H1 (cell line): ENCODE measurements around the gene PBXIP1. TPM values are rescaled to one million over a fixed set of nuclear protein-coding genes. Genes with fewer than 3 reads are reported as not detected.

Experiments used
- CTCF ChIA-PET: fragments of 300-600 bp; sonication (Branson Sonifier 250); formaldehyde crosslinking; loops from one replicate; lab custom pipeline; 2021; ENCODE audit not compliant: partially characterized antibody; lab: Charles Lee
- POLR2A ChIA-PET: fragments of 300-600 bp; sonication (Branson Sonifier 250); formaldehyde crosslinking; loops from one replicate; lab custom pipeline; 2021; ENCODE audit warnings: inconsistent platforms; ENCODE audit not compliant: partially characterized antibody; lab: Charles Lee
- DNase-seq, 2 experiments: peaks; one replicate each; pipeline versions ENCODE4 v3.0.0 to v3.0.0-alpha.2; 2010 to 2022; ENCODE audit warnings: low spot score in 2 of 2, low read depth in 1 of 2, mixed read lengths in 1 of 2
- FAIRE-seq: peaks from 2 replicates; lab custom pipeline; 2011; peaks lifted over from hg19 to GRCh38; lab: Jason Lieb, UNC
- H2AFZ ChIP-seq: 2 replicates; pipeline ENCODE4 v1.8.1; 2012; ENCODE audit warnings: low read length, inconsistent platforms
- H2AK5ac ChIP-seq: 2 replicates; pipeline ENCODE4 v1.6.1; 2013; ENCODE audit warnings: low read depth, low read length
- H2BK120ac ChIP-seq: replicated peaks from 2 replicates; pipeline ENCODE3; 2013; ENCODE audit warnings: low read depth, low read length, inconsistent platforms
- H2BK12ac ChIP-seq: 2 replicates; pipeline ENCODE4 v1.6.1; 2013; ENCODE audit warnings: low read depth, low read length
- H2BK15ac ChIP-seq: 2 replicates; pipeline ENCODE4 v1.6.1; 2013; ENCODE audit warnings: low read length
- H2BK20ac ChIP-seq: 2 replicates; pipeline ENCODE4 v1.6.1; 2013; ENCODE audit warnings: low read length
- H2BK5ac ChIP-seq: 2 replicates; pipeline ENCODE4 v1.6.1; 2013; ENCODE audit warnings: low read depth, low read length
- H3K14ac ChIP-seq: 2 replicates; pipeline ENCODE4 v1.6.1; 2013; ENCODE audit warnings: inconsistent platforms; ENCODE audit not compliant: insufficient read length
- H3K18ac ChIP-seq: 2 replicates; pipeline ENCODE4 v1.6.1; 2013; ENCODE audit warnings: low read length; ENCODE audit errors: extremely low read depth
- H3K23ac ChIP-seq: 2 replicates; pipeline ENCODE4 v1.6.1; 2013; ENCODE audit warnings: inconsistent platforms; ENCODE audit not compliant: insufficient read length
- H3K23me2 ChIP-seq: 2 replicates; pipeline ENCODE4 v1.6.1; 2013; ENCODE audit warnings: low read depth, low read length
- H3K27ac ChIP-seq: 2 replicates; pipeline ENCODE4 v1.6.1; 2011; ENCODE audit warnings: low read depth, low read length, inconsistent platforms
- H3K27me3 ChIP-seq, 4 experiments: replicated peaks in 1 of 4; 1 replicate in 1 of 4; 2 replicates in 3 of 4; pipeline versions ENCODE4 v1.6.1 to v1.8.1; 2011 to 2013; ENCODE audit warnings: low read length in 3 of 4, mild to moderate bottlenecking in 3 of 4, inconsistent platforms in 2 of 4, mixed read lengths in 2 of 4, moderate library complexity in 1 of 4; ENCODE audit not compliant: control insufficient read depth in 3 of 4, insufficient read depth in 3 of 4; ENCODE audit errors: extremely low read depth in 1 of 4
- H3K36me3 ChIP-seq, 4 experiments: 2 replicates each; pipeline versions ENCODE4 v1.6.1 to v1.8.1; 2011 to 2013; ENCODE audit warnings: mild to moderate bottlenecking in 4 of 4, low read length in 3 of 4, moderate library complexity in 2 of 4, control low read depth in 1 of 4, inconsistent platforms in 1 of 4; ENCODE audit not compliant: insufficient read depth in 4 of 4, control insufficient read depth in 2 of 4
- H3K4ac ChIP-seq: replicated peaks from 2 replicates; pipeline ENCODE3; 2013; ENCODE audit warnings: low read length, low read depth, mixed read lengths, inconsistent platforms; ENCODE audit not compliant: insufficient read length
- H3K4me1 ChIP-seq, 4 experiments: replicated peaks in 1 of 4; 1 replicate in 1 of 4; 2 replicates in 3 of 4; pipeline versions ENCODE4 v1.6.1 to v1.8.1; 2011 to 2013; ENCODE audit warnings: low read length in 3 of 4, inconsistent platforms in 2 of 4, mixed read lengths in 1 of 4; ENCODE audit not compliant: insufficient read depth in 4 of 4, control insufficient read depth in 3 of 4
- H3K4me2 ChIP-seq, 2 experiments: 2 replicates each; pipeline versions ENCODE4 v1.6.1 to v1.8.1; 2011 to 2013; ENCODE audit warnings: low read depth in 2 of 2, low read length in 2 of 2, control low read depth in 1 of 2, inconsistent platforms in 1 of 2, mild to moderate bottlenecking in 1 of 2; ENCODE audit not compliant: insufficient read depth in 1 of 2
- H3K4me3 ChIP-seq, 4 experiments: fragments of 200-600, 300-600 bp in 1 of 4; sonication (generic), shearing (Covaris generic), sonication (Bioruptor Twin) in 1 of 4; 2 replicates each; pipeline versions ENCODE4 v1.5.1 to v1.8.1; 2011 to 2016; ENCODE audit warnings: low read length in 4 of 4, low read depth in 3 of 4, control low read depth in 2 of 4, inconsistent platforms in 2 of 4, mild to moderate bottlenecking in 2 of 4, mixed read lengths in 1 of 4, moderate library complexity in 1 of 4; ENCODE audit not compliant: insufficient read depth in 2 of 4; ENCODE audit errors: extremely low read depth in 1 of 4
- H3K56ac ChIP-seq: replicated peaks from 2 replicates; pipeline ENCODE3; 2013; ENCODE audit warnings: low read depth, mild to moderate bottlenecking, mixed read lengths, low read length, inconsistent platforms; ENCODE audit not compliant: insufficient read length
- H3K79me1 ChIP-seq: 2 replicates; pipeline ENCODE4 v1.6.1; 2013; ENCODE audit warnings: low read depth, low read length, control low read depth
- H3K79me2 ChIP-seq, 2 experiments: 2 replicates each; pipeline versions ENCODE4 v1.6.1 to v1.8.1; 2012 to 2013; ENCODE audit warnings: low read length in 2 of 2, mild to moderate bottlenecking in 2 of 2, inconsistent platforms in 1 of 2; ENCODE audit not compliant: insufficient read depth in 2 of 2, control insufficient read depth in 1 of 2
- H3K9ac ChIP-seq, 4 experiments: replicated peaks in 1 of 4; 1 replicate in 1 of 4; 2 replicates in 3 of 4; pipeline versions ENCODE4 v1.6.1 to v1.8.1; 2011 to 2013; ENCODE audit warnings: low read depth in 3 of 4, low read length in 3 of 4, control low read depth in 2 of 4, mild to moderate bottlenecking in 2 of 4, moderate library complexity in 2 of 4, inconsistent platforms in 1 of 4; ENCODE audit errors: extremely low read depth in 1 of 4
- H3K9me3 ChIP-seq, 2 experiments: 2 replicates each; pipeline versions ENCODE4 v1.6.1 to v1.8.1; 2012 to 2013; ENCODE audit warnings: mild to moderate bottlenecking in 2 of 2, moderate library complexity in 2 of 2, control low read depth in 1 of 2, inconsistent platforms in 1 of 2, low read depth in 1 of 2, low read length in 1 of 2, mixed read lengths in 1 of 2; ENCODE audit not compliant: insufficient read depth in 2 of 2
- H4K20me1 ChIP-seq, 2 experiments: replicated peaks in 1 of 2; 2 replicates each; pipeline versions ENCODE3 to v1.8.1; 2011 to 2013; ENCODE audit warnings: inconsistent platforms in 2 of 2, low read length in 2 of 2, mild to moderate bottlenecking in 1 of 2; ENCODE audit not compliant: insufficient read depth in 2 of 2, control insufficient read depth in 1 of 2
- H4K5ac ChIP-seq: 2 replicates; pipeline ENCODE4 v1.6.1; 2013; ENCODE audit warnings: low read length, low read depth, mixed read lengths, inconsistent platforms; ENCODE audit not compliant: insufficient read length
- H4K8ac ChIP-seq: 2 replicates; pipeline ENCODE4 v1.8.0; 2013; ENCODE audit warnings: mild to moderate bottlenecking, moderate library complexity, low read length, inconsistent platforms; ENCODE audit not compliant: insufficient read depth; ENCODE audit errors: extremely low read depth
- H4K91ac ChIP-seq: replicated peaks from 2 replicates; pipeline ENCODE3; 2013; ENCODE audit warnings: low read length, mixed read lengths, inconsistent platforms; ENCODE audit not compliant: insufficient read length
- POLR2A ChIP-seq, 2 experiments: IDR thresholded peaks; 1 replicate in 1 of 2; 2 replicates in 1 of 2; pipeline ENCODE4 v1.6.1; 2011; ENCODE audit warnings: low read depth in 2 of 2, low read length in 2 of 2, mild to moderate bottlenecking in 2 of 2; ENCODE audit errors: control extremely low read depth in 1 of 2
- POLR2AphosphoS5 ChIP-seq: IDR thresholded peaks from 2 replicates; pipeline ENCODE4 v1.6.1; 2011; ENCODE audit warnings: low read depth, low read length
- SIRT6 ChIP-seq: IDR thresholded peaks from one replicate; pipeline ENCODE4 v1.7.1; 2012; ENCODE audit warnings: low read length, inconsistent platforms
- TBP ChIP-seq: IDR thresholded peaks from 2 replicates; pipeline ENCODE4 v1.6.1; 2011; ENCODE audit warnings: low read depth, low read length, improper control_type of control experiment
- WGBS, 2 experiments: shearing (Covaris generic) in 1 of 2; methylation state at CpG; one replicate each; pipeline versions ENCODE4 v1.1.6 to v1.1.7; 2013 to 2015; ENCODE audit warnings: low lambda C conversion rate in 2 of 2, mixed read lengths in 2 of 2, inconsistent platforms in 1 of 2, low coverage in 1 of 2, missing lambda C conversion rate in 1 of 2; ENCODE audit not compliant: insufficient replicate concordance in 2 of 2, insufficient coverage in 1 of 2, insufficient read length in 1 of 2; ENCODE audit errors: extremely low coverage in 1 of 2, missing lambda C conversion rate in 1 of 2; 5-methylcytosine and 5-hydroxymethylcytosine counted together
- polyA plus RNA-seq, 7 experiments: library from polyadenylated mRNA; depleted of rRNA in 3 of 7; stranded (reverse) in 5 of 7; unstranded in 2 of 7; fragments of >200 nt in 5 of 7; fragments of 200-250 nt in 2 of 7; gene quantifications; 1 replicate in 5 of 7; 2 replicates in 1 of 7; 4 replicates in 1 of 7; pipeline versions ENCODE4 v1.2.1 to v1.2.3, GENCODE V29; 2011 to 2013; ENCODE audit warnings: missing spikeins in 2 of 7, mixed read lengths in 2 of 7
- total RNA-seq: library from RNA; stranded (reverse); fragmentation: NEBNext Ultra II Directional; extraction: Animal tissue kit (Norgen Biotek cat#: 25700); gene quantifications from 2 replicates; pipeline ENCODE4 v1.2.1, GENCODE V29; 2021

Gene PBXIP1
- total and polyA plus RNA-seq, 2 of the 8 experiments (the other 6 are each of a cell fraction or from before 2014, with no cell fraction given), result 12.0 to 19.8 TPM

DNA sequence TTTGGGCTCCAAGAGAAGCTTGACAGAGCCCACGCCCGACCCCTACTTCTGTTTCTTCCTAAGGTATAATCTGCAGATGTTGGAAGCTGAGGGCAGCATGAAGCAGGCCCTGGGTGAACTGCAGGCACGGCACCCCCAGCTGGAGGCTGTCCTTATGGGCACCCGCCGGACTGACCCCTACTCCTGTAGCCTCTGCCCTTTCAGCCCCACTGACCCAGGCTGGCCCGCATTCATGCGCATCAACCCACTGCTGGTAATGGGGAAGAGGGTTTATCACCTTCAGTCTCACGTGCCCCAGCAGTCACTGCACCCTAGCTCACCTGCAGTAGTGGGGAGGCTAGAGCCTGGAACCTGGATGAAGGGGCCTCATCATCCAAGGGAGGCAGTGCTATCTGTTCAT is 34.4 kb upstream of the PBXIP1 start:
- Histone ChIP-seq H2AK5ac (no peak overlapping the region), H3K18ac (no peak overlapping the region), H2BK5ac (no peak overlapping the region), H3K79me2 (peaks cover 0 to 32% of the 10 kb centered on the region in 2 experiments; a peak in 3 of 4 replicates), H3K36me3 (peaks cover 13 to 47% (median 35%) of the 10 kb centered on the region in 4 experiments), H2BK12ac (no peak overlapping the region), H3K14ac (no peak overlapping the region), H3K27me3 (no peaks in the 10 kb centered on the region), H2BK15ac (no peak overlapping the region), H3K23me2 (no peaks in the 10 kb centered on the region; the same call in 1 of the 2 replicates), H3K9me3 (no peaks in the 10 kb centered on the region), H2BK20ac (no peak overlapping the region), H3K9ac (no peak overlapping the region), H2AFZ (no peak overlapping the region), H4K91ac (no peak overlapping the region), H3K4me2 (no peak overlapping the region), H4K8ac (peak overlapping the region; percentile 37; the same call in 1 of the 2 replicates), H4K20me1 (peaks cover 15 to 22% of the 10 kb centered on the region in 2 experiments), H3K4me1 (peaks cover 0 to 7% (median 3%) of the 10 kb centered on the region in 4 experiments; a peak in 3 of 7 replicates), H4K5ac (no peak overlapping the region), H3K79me1 (peaks cover 4% of the 10 kb centered on the region; the same call in 1 of the 2 replicates), H2BK120ac (no peak overlapping the region), H3K56ac (no peak overlapping the region), H3K27ac (no peak overlapping the region), H3K4ac (no peak overlapping the region), H3K23ac (no peak overlapping the region), H3K4me3 (no peak overlapping the region)
- TF ChIP-seq POLR2A (IDR thresholded peaks at IDR 0.05; ENCODE audit: control extremely low read depth in 1 of 2, low read depth in 2 of 2, low read length in 2 of 2) (peak in 1 of 2 experiments; percentile 58; a peak in 2 of 3 replicates), POLR2AphosphoS5 (peak; percentile 30; the same call in 1 of the 2 replicates), TBP (no peak), SIRT6 (no peak)
- POLR2A ChIA-PET, result interaction anchor here (1.2 to 42.8 kb wide), 4 partner anchors 5 to 54 kb away, joined by 3 to 702 read pairs (median 682); partner anchors contain the start of genes CKS1B, FLAD1, LENEP and PBXIP1
- no peak for DNase-seq
- FAIRE-seq, result no peak
- 96% methylated on average over 8 of the region's 8 CpGs; no CpG with 5 or more reads in 1 of the 2 experiments for WGBS, 2 experiments
- CTCF ChIA-PET, result interaction anchor here (0.9 to 2.0 kb wide), 5 partner anchors 13 to 84 kb away, joined by 3 to 8 read pairs (median 3); partner anchors contain the start of gene SHC1
